Placental pericyte (primary cell): ENCODE results near the gene LST1. TPM values are rescaled to one million over a fixed set of nuclear protein-coding genes. Genes with fewer than 3 reads are reported as not detected.

Source experiments
- small RNA-seq: library from RNA; depleted of rRNA; stranded (forward); fragments of <200 nt; gene quantifications from one replicate; pipeline ENCODE3, GENCODE V24; 2012; ENCODE audit warnings: low replicate concordance
- total RNA-seq: library from RNA; depleted of rRNA; stranded (reverse); fragments of >200 nt; gene quantifications from 2 replicates; pipeline ENCODE4 v1.2.3, GENCODE V29; 2012

The LST1 gene
- total RNA-seq: not detected in 2 replicates

DNA sequence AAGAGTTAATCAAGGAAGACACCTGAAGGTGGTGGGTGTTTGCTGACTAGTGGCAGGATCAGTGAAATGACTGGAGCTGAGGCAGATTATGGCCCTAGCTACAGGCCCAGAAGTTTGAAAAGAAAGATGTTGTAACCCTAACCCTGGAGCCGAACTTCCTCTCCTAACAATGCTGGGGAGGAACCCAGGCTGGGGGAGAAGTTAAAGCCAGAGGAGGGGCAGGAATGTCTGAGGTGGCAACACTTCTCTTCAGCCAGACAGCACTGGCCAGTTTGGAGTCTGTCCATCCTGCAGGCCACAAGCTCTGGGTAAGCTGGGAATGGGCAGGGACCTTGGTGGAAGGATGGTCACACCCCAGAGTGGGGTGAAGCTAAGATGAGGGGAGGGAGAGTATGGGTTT, at the start of gene LST1:
LST1 (plus strand) TSS at position 270 of the 400 bp plus-strand sequence. CDS start 1,023 bp downstream, outside the sequence.

GRCh38 chr6:31541658-31542521, 44.2 kb upstream of the LST1 start, which contains the start of gene DDX39B:
Gene DDX39B (minus strand): TSS chr6:31542003. CDS start chr6:31540532, 1,471 bp downstream.

DNA sequence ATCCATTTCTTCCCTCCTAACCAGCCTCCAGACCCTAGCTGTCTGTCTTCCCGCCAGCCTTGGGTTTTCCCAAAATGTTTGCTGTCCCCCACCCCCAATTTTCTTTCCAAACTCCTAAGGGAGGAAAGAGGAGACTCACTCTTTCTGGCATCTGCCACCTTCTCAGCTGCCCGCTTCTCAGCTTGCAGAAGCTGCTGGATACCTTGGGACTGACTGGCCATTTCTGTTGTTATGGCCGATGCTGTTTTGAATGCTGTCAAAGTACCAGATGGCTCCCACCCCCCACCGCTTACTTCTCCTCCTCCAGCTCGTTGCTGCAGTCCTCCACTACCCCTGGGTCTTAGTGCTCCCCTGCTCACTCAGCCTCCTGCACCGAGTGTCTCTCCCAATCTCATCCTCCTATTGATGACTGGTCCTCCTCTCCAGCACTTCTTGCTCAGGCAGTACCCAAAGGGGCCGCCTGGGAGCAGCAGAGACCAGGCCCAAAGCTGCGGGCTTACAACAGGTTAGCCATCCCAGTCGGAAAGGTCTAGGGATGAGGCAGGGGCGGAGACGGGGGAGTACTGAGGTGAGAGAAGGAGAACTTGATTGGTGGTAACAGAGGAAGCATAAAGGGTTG, 39.6 kb upstream of the LST1 start, which contains the start of gene ATP6V1G2:
ATP6V1G2 (minus strand) TSS at position 270 of the 619 bp plus-strand sequence; CDS start at position 221, 49 bp downstream.

DNA sequence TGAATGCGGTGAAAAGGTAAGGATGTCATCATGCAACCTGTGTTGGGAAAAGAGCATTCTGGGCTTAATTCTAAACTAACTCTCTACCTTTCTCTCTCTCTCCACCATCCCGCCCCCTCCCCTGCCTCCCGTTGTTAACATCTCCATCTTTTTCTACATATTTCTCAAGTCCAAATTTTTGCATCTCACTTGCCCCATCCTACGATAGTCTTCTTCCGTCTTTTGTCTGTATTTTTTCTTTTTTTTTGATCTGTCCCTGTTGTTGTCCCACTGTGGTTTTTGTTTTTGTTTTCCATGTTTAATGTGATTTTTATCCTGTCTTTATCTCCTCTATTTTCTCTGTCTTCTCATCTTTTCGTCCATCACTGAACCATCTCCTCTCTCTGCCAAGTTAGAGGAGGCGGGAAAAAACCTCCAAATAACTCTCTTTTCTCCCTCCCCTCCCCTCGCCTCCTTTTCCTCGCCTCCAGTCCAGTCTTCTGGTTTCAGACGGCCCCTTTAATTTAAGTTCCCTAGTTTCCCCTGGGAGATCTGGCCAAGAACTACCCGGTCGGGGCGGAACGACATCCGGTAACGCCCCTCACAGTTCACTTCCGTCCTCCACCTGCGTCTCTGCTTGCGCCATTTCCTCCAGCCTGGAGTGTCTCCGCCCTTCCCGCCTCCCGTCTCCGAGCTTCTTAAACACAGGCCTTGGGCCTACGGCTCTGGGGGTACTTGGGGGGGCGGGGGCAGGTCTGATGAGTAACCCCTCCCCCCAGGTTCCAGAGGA, 38.9 kb upstream of the LST1 start, which contains the start of gene NFKBIL1:
NFKBIL1 (plus strand) TSS at position 651 of the 769 bp plus-strand sequence; CDS start at position 738, 87 bp downstream.

GRCh38 chr6:31572041-31572911, 13.8 kb upstream of the LST1 start, which contains the start of gene LTA:
Gene LTA (plus strand): TSS chr6:31572289. CDS start chr6:31572743, 454 bp downstream.

GRCh38 chr6:31575335-31575901, 10.7 kb upstream of the LST1 start, which contains the start of gene TNF:
Gene TNF (plus strand): TSS chr6:31575565. CDS start chr6:31575742, 177 bp downstream.

GRCh38 chr6:31582230-31582643, 3.8 kb upstream of the LST1 start, which contains the start of gene LTB:
Gene LTB (minus strand): TSS chr6:31582424. CDS start chr6:31582417, 7 bp downstream.

DNA sequence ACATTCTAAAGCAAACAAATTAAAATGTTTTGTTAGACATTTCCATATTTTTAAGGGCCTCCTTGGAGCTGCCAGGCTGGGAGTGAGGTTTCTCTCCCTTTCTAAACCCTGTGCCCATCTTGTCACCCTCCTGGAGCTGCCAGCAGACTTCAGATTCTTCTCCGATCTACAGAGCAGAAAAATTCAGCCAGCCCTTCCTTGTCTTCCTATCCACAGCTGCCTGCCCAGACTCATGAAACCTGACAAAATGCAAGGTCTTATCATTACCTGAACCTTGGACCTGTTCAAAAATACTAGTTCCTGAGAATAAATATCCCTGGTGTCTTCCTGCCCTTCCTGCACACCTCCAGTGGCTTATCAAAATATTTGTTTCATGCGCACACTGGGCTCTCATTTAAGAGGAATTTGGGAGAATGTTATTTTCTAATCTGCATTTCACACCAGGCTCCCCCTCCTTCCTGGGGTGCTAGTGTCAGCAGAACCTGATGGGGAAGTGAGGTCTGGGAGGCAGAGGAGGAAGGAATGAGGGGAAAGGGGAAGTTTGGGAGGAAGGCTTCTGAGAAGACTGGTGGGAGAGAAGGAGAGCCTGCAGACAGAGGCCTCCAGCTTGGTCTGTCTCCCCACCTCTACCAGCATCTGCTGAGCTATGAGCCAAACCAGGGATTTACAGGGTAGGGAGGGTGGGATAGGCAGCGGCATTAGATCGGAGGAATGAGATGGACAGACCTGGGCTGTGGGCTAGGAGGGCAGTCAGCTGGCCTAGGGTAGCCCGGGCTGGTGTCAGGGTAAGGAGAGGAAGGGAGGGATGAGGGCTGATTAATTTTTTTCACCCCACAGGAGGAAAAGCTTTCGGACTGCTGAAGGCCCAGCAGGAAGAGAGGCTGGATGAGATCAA, 28.9 kb downstream of the LST1 start, which contains the start of gene AIF1:
AIF1 (plus strand) TSS at position 551 of the 895 bp plus-strand sequence; CDS start at position 647, 96 bp downstream.

DNA sequence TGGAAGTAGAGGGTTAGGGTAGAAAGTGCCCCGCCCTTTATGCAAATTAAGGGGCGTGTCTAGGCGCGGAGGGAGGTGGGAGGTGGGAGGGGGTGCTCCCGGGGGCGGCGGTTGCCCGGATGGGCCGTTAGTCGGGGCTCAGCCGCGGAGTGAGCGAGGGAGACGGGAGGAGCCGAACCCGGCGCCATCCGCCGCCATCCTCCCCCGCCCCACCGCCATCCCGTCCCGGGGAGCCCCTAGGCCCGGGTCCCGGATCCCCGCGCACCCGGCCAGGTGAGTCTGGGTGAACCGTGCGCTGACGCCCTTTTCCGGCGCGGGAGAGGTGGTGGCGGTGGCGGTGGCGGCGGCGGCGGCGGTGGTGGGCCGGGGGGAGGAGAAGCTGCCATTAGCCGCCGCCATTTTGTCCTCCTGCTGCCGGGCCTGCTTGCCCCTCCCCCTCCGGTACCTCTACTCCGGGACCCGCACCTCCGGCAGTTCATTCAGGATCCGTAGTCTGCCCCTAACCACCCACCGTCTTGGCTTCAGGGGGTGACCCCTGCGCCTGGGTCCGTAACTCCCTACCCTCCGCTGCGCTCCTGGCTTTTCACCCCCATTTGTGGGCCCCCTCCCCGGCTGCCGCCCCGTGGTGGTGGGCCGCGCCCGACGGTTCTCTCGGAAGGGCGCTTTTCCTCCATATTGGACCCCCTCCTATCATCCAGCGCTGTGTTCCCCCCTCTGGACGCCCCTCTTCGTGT, 34.7 kb downstream of the LST1 start, which contains the start of gene PRRC2A:
PRRC2A (plus strand) TSS at position 130 of the 734 bp plus-strand sequence. CDS start 2,075 bp downstream, outside the sequence.

Small RNA genes lying within 50 kb of the gene (small RNA-seq; reads per million reads assigned to genes)
- gene MIR6832: not detected
- 127 reads per million, percentile 99 among the genes with 10 or more reads in this experiment for gene SNORA38
- 893 reads per million, percentile 99 among the genes with 10 or more reads in this experiment for gene SNORD117
- not detected for gene SNORD84
- not detected for gene UQCRHP1

Other genes starting within 250 kb of the LST1 start
- 354 and 429 TPM in 2 replicates for gene HLA-B, start 229.1 kb upstream of the LST1 start, total RNA-seq
- gene MICA, start 182.7 kb upstream of the LST1 start, total RNA-seq: 32.2 and 48.0 TPM in 2 replicates
- 22.5 and 49.2 TPM in 2 replicates for gene MICB, start 88.1 kb upstream of the LST1 start, total RNA-seq
- not detected in 2 replicates for gene MCCD1, start 57.3 kb upstream of the LST1 start, total RNA-seq
- gene DDX39B, start 44.3 kb upstream of the LST1 start, total RNA-seq: 317 and 546 TPM in 2 replicates
- 0.43 and 1.5 TPM in 2 replicates for gene ATP6V1G2, start 39.7 kb upstream of the LST1 start, total RNA-seq
- gene NFKBIL1, start 38.7 kb upstream of the LST1 start, total RNA-seq: 19.9 and 35.5 TPM in 2 replicates
- gene LTA, start 14.0 kb upstream of the LST1 start, total RNA-seq: not detected in 2 replicates
- under 0.01 and 0.29 TPM in 2 replicates for gene TNF, start 10.7 kb upstream of the LST1 start, total RNA-seq
- gene LTB, start 3.9 kb upstream of the LST1 start, total RNA-seq: not detected in 2 replicates
- gene NCR3, start 6.7 kb downstream of the LST1 start, total RNA-seq: not detected in 2 replicates
- gene AIF1, start 29.0 kb downstream of the LST1 start, total RNA-seq: not detected in 2 replicates
- 55.1 and 105 TPM in 2 replicates for gene PRRC2A, start 34.4 kb downstream of the LST1 start, total RNA-seq
- gene BAG6, start 66.4 kb downstream of the LST1 start, total RNA-seq: 185 and 217 TPM in 2 replicates
- 0.72 and 3.3 TPM in 2 replicates for gene APOM, start 69.6 kb downstream of the LST1 start, total RNA-seq
- 17.1 and 25.5 TPM in 2 replicates for gene C6orf47, start 74.5 kb downstream of the LST1 start, total RNA-seq
- gene GPANK1, start 78.7 kb downstream of the LST1 start, total RNA-seq: 20.0 and 22.8 TPM in 2 replicates
- gene CSNK2B, start 79.8 kb downstream of the LST1 start, total RNA-seq: 198 and 356 TPM in 2 replicates
- 5.2 and 8.3 TPM in 2 replicates for gene LY6G5B, start 83.7 kb downstream of the LST1 start, total RNA-seq
- gene LY6G5C, start 94.8 kb downstream of the LST1 start, total RNA-seq: 0.66 and 2.7 TPM in 2 replicates
- gene ABHD16A, start 117.0 kb downstream of the LST1 start, total RNA-seq: 48.6 and 51.0 TPM in 2 replicates
- gene LY6G6F, start 120.6 kb downstream of the LST1 start, total RNA-seq: not detected in 2 replicates
- not detected in 2 replicates for gene LY6G6D, start 129.1 kb downstream of the LST1 start, total RNA-seq
- not detected in 2 replicates for gene LY6G6C, start 135.5 kb downstream of the LST1 start, total RNA-seq
- gene MPIG6B, start 137.1 kb downstream of the LST1 start, total RNA-seq: not detected in 2 replicates
- gene DDAH2, start 143.0 kb downstream of the LST1 start, total RNA-seq: 36.5 and 45.7 TPM in 2 replicates
- gene CLIC1, start 150.3 kb downstream of the LST1 start, total RNA-seq: 585 and 1,126 TPM in 2 replicates
- gene MSH5, start 153.7 kb downstream of the LST1 start, total RNA-seq: 7.0 and 26.8 TPM in 2 replicates
- 0.44 and 1.1 TPM in 2 replicates for gene SAPCD1, start 176.4 kb downstream of the LST1 start, total RNA-seq
- 0.14 and 0.44 TPM in 2 replicates for gene VWA7, start 191.1 kb downstream of the LST1 start, total RNA-seq
- 51.6 and 105 TPM in 2 replicates for gene VARS1, start 209.5 kb downstream of the LST1 start, total RNA-seq
- 19.9 and 54.0 TPM in 2 replicates for gene LSM2, start 220.7 kb downstream of the LST1 start, total RNA-seq
- 0.72 and 0.88 TPM in 2 replicates for gene HSPA1L, start 229.0 kb downstream of the LST1 start, total RNA-seq
- gene HSPA1A, start 229.3 kb downstream of the LST1 start, total RNA-seq: 81.4 and 101 TPM in 2 replicates
- gene HSPA1B, start 241.5 kb downstream of the LST1 start, total RNA-seq: 78.3 and 86.0 TPM in 2 replicates